NCI-H1105 treated with DMSO at 0.1 percent for 48 hours (cell line): ENCODE measurements around the gene UTS2R.

Experiments
- DNase-seq: peaks from one replicate; lab custom pipeline; 2025; lab: John Stamatoyannopoulos, UW

UTS2R gene

GRCh38 chr17:82389379-82389778, 17.8 kb downstream of the UTS2R start:
- DNase-seq, result no peak

GRCh38 chr17:82390015-82390859, 18.7 kb downstream of the UTS2R start:
- no peak for DNase-seq

- DNase-seq, result no peak
Observed at GRCh38 chr17:82390860-82391435, 19.4 kb downstream of the UTS2R start.

GRCh38 chr17:82391496-82392066, 20.0 kb downstream of the UTS2R start:
- no peak for DNase-seq

GRCh38 chr17:82392209-82392920, 20.8 kb downstream of the UTS2R start:
- no peak for DNase-seq

GRCh38 chr17:82392941-82393340, 21.4 kb downstream of the UTS2R start:
- no peak for DNase-seq

GRCh38 chr17:82394278-82394677, 22.7 kb downstream of the UTS2R start:
- no peak for DNase-seq

- DNase-seq, result no peak
Observed at GRCh38 chr17:82396601-82397435, 25.3 kb downstream of the UTS2R start.

GRCh38 chr17:82397449-82398335, 26.1 kb downstream of the UTS2R start:
- no peak for DNase-seq

- no peak for DNase-seq
Observed at GRCh38 chr17:82399041-82399441, 27.5 kb downstream of the UTS2R start.

- no peak for DNase-seq
Observed at GRCh38 chr17:82399601-82400101, 28.1 kb downstream of the UTS2R start.

- no peak for DNase-seq
Observed at GRCh38 chr17:82400206-82400605, 28.6 kb downstream of the UTS2R start.

- no peak for DNase-seq
Observed at GRCh38 chr17:82400830-82401229, 29.3 kb downstream of the UTS2R start.

GRCh38 chr17:82402865-82403264, 31.3 kb downstream of the UTS2R start:
- DNase-seq, result no peak

- no peak for DNase-seq
Observed at GRCh38 chr17:82403662-82404660, 32.4 kb downstream of the UTS2R start.

- no peak for DNase-seq
Observed at GRCh38 chr17:82405051-82405450, 33.5 kb downstream of the UTS2R start.

GRCh38 chr17:82406131-82406671, 34.6 kb downstream of the UTS2R start:
- DNase-seq, result no peak

- no peak for DNase-seq
Observed at GRCh38 chr17:82407255-82407654, 35.7 kb downstream of the UTS2R start.
